Spleen (tissue), 11 donors: ENCODE results near the gene FRMD4B. TPM values are rescaled to one million over a fixed set of nuclear protein-coding genes. Genes with fewer than 3 reads are reported as not detected.
A peak's percentile ranks its signal among the peaks of the same experiment; 100 is the strongest.

ENCODE experiments used
- DNase-seq: peaks from one replicate; pipeline ENCODE4 v3.0.0-alpha.2; 2020
- H3K27ac ChIP-seq, 8 donors: fragments of 200-600 bp; sonication (generic) in 7 of 8; 1 replicate in 4 of 8; 2 replicates in 4 of 8; pipeline versions ENCODE4 v1.5.0 to v1.8.0; 2016 to 2021; ENCODE audit warnings: inconsistent platforms in 4 of 8, mild to moderate bottlenecking in 4 of 8, moderate library complexity in 1 of 8
- H3K27me3 ChIP-seq, 7 donors: fragments of 200-600 bp; sonication (generic) in 6 of 7; replicated peaks in 1 of 7; 1 replicate in 4 of 7; 2 replicates in 3 of 7; pipeline versions ENCODE4 v1.5.0 to v1.8.0; 2016 to 2021; ENCODE audit warnings: inconsistent platforms in 3 of 7, mild to moderate bottlenecking in 1 of 7
- H3K36me3 ChIP-seq, 6 donors: fragments of 200-600 bp; sonication (generic) in 5 of 6; 1 replicate in 4 of 6; 2 replicates in 2 of 6; pipeline versions ENCODE4 v1.5.0 to v1.8.0; 2016 to 2021; ENCODE audit warnings: inconsistent platforms in 2 of 6
- H3K4me1 ChIP-seq, 6 donors: fragments of 200-600 bp; sonication (generic) in 5 of 6; 1 replicate in 3 of 6; 2 replicates in 3 of 6; pipeline versions ENCODE4 v1.5.0 to v1.8.0; 2016 to 2021; ENCODE audit warnings: inconsistent platforms in 3 of 6
- H3K4me3 ChIP-seq, 8 donors: fragments of 200-600 bp; sonication (generic) in 7 of 8; 1 replicate in 4 of 8; 2 replicates in 4 of 8; pipeline versions ENCODE4 v1.5.0 to v1.8.0; 2016 to 2021; ENCODE audit warnings: inconsistent platforms in 4 of 8, mild to moderate bottlenecking in 4 of 8, moderate library complexity in 2 of 8
- H3K9me3 ChIP-seq, 8 donors: fragments of 200-600 bp; sonication (generic) in 7 of 8; 1 replicate in 4 of 8; 2 replicates in 4 of 8; pipeline versions ENCODE4 v1.5.0 to v1.8.0; 2016 to 2021; ENCODE audit warnings: inconsistent platforms in 4 of 8
- POLR2A ChIP-seq, 3 donors: fragments of 450-650 bp; IDR thresholded peaks; one replicate each; pipeline ENCODE4 v1.5.1; 2017; ENCODE audit warnings: antibody characterized with exemption in 3 of 3, mild to moderate bottlenecking in 1 of 3
- POLR2AphosphoS5 ChIP-seq, 3 donors: sonication (generic); formaldehyde crosslinking; IDR thresholded peaks; one replicate each; pipeline ENCODE4 v1.5.1; 2017; ENCODE audit warnings: antibody characterized with exemption in 3 of 3
- WGBS, 5 donors: extraction: QIAGEN DNeasy Blood & Tissue Kit in 3 of 5; methylation state at CpG; one replicate each; pipeline versions ENCODE4 v1.1.5 to v1.1.7; 2013 to 2018; 5-methylcytosine and 5-hydroxymethylcytosine counted together
- intact Hi-C: fragments of 100-400 bp; cut with DNase I; formaldehyde crosslinking; loops from one replicate; pipeline ENCODE4 v1.15.0; 2023; ENCODE audit warnings: low total_unique reads
- polyA plus RNA-seq, 3 donors: library from polyadenylated mRNA; stranded (reverse); fragments of 200-250 nt; gene quantifications; one replicate each; pipeline ENCODE4 v1.2.1, GENCODE V29; 2013
- total RNA-seq, 7 donors: library from RNA; depleted of rRNA in 3 of 7; stranded (reverse); fragments of >200 nt in 3 of 7; fragmentation: NEBNext Ultra II Directional in 4 of 7; extraction: Animal tissue kit (Norgen Biotek cat#: 25700) in 4 of 7; gene quantifications; one replicate each; pipeline versions ENCODE4 v1.1.0 to v1.2.1, GENCODE V29; 2016 to 2021
- TF ChIP-seq, protein P1 (sequence below), 11 experiments: fragments of 200-600 bp in 7 of 11; fragments of 450-650 bp in 4 of 11; sonication (generic) in 4 of 11; IDR thresholded peaks in 8 of 11; conservative IDR thresholded peaks in 3 of 11; 1 replicate in 7 of 11; 2 replicates in 4 of 11; pipeline versions ENCODE4 v1.4.0 to v1.8.0; 2016 to 2021; ENCODE audit warnings: antibody characterized with exemption in 11 of 11, inconsistent platforms in 4 of 11, mild to moderate bottlenecking in 1 of 11
- donor health status: healthy with polysubstance abuse.
- donor health status: DM: no; HTN: no; CAD: no; lungs with moderate emphysema.
- donor health status: DM: no; HTN: no; CAD: no.
- donor health status: Bipolar disorder and iron deficiency.
- donor health status: healthy.
- donor health status: DM: no; HTN: no; CAD: no.
- donor health status: DM: yes; HTN: yes; CAD: no.

FRMD4B gene
- total and polyA plus RNA-seq, 10 donors = 8.1 to 143 (median 112) TPM

DNA sequence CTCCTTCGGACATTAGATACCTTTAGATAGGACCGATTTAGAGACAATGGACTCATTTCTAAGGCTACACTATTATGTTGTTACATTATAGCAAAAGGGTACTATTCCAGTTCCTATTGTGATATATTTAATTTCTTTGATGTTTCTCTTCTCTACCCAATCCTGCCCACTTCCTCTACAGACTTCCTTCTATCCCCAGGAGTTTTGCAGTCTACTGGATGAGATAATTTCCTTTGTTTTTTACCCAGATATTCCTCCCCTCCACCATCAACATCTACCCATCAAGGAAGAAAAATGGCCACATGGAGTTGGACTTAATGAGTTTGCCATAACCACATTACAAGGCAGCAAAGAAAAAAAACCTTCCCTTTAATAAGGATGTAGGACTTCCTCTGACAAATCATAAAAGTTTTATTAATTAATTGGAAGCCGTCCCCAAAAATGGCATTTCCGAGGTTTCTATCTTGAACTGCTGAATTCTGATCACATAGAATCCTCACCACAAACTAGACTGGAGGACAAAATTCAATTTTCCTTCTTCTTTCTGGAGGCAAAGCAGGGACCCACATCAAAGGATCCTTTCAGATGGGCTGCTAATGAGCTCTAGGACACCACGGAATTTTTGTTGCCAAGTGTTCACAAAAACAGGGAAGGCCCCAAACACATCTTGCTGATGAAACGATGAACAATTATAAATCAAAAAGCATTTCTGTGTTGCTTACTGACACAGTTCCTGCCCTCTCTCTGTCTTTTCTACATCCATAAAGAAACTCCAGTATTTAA, 33.4 kb downstream of the FRMD4B start:
- no peaks in the 10 kb centered on the region for H3K36me3 ChIP-seq
- WGBS, 5 donors = 27 to 50% (median 32%) methylated on average over 6 of the region's 6 CpGs
- TF ChIP-seq POLR2A (IDR thresholded peaks at IDR 0.05) = no peak
- TF ChIP-seq, protein P1, sequence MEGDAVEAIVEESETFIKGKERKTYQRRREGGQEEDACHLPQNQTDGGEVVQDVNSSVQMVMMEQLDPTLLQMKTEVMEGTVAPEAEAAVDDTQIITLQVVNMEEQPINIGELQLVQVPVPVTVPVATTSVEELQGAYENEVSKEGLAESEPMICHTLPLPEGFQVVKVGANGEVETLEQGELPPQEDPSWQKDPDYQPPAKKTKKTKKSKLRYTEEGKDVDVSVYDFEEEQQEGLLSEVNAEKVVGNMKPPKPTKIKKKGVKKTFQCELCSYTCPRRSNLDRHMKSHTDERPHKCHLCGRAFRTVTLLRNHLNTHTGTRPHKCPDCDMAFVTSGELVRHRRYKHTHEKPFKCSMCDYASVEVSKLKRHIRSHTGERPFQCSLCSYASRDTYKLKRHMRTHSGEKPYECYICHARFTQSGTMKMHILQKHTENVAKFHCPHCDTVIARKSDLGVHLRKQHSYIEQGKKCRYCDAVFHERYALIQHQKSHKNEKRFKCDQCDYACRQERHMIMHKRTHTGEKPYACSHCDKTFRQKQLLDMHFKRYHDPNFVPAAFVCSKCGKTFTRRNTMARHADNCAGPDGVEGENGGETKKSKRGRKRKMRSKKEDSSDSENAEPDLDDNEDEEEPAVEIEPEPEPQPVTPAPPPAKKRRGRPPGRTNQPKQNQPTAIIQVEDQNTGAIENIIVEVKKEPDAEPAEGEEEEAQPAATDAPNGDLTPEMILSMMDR (IDR thresholded peaks at IDR 0.05 in 8 of 11, conservative IDR thresholded peaks at IDR 0.05 in 3 of 11) = no peak
- TF ChIP-seq POLR2AphosphoS5 (IDR thresholded peaks at IDR 0.05) = no peak
- no peaks in the 10 kb centered on the region for H3K27me3 ChIP-seq
- peaks cover 0 to 49% (median 20%) of the 10 kb centered on the region in 6 donors for H3K4me1 ChIP-seq
- H3K27ac ChIP-seq = peak overlapping the region; percentile 36 to 77 (median 70)
- H3K4me3 ChIP-seq = peak overlapping the region; percentile 8 to 63 (median 32)
- DNase-seq = no peak
- intact Hi-C loops = no loop called here
- no peaks in the 10 kb centered on the region for H3K9me3 ChIP-seq

- H3K27me3 ChIP-seq = no peaks in the 10 kb centered on the region
- TF ChIP-seq POLR2A (IDR thresholded peaks at IDR 0.05) (no peak), POLR2AphosphoS5 (IDR thresholded peaks at IDR 0.05) (no peak)
- TF ChIP-seq, protein P1 (IDR thresholded peaks at IDR 0.05 in 8 of 11, conservative IDR thresholded peaks at IDR 0.05 in 3 of 11) = no peak
- 70 to 97% (median 91%) methylated on average over 4 of the region's 4 CpGs for WGBS, 5 donors
- H3K4me3 ChIP-seq = no peak overlapping the region
- peaks cover 0 to 16% (median 4%) of the 10 kb centered on the region in 8 donors for H3K9me3 ChIP-seq
- H3K4me1 ChIP-seq = peaks cover 0 to 51% (median 24%) of the 10 kb centered on the region in 6 donors
- intact Hi-C loops = no loop called here
- DNase-seq = no peak
- H3K27ac ChIP-seq = peak overlapping the region in 1 of 8 donors; percentile 27
- H3K36me3 ChIP-seq = no peaks in the 10 kb centered on the region
Observed at GRCh38 chr3:69343875-69344274, 42.0 kb downstream of the FRMD4B start.

- Histone ChIP-seq H3K27ac (peak overlapping the region in 5 of 8 donors; percentile 8 to 58 (median 35)), H3K27me3 (no peaks in the 10 kb centered on the region), H3K4me1 (peaks cover 0 to 56% (median 24%) of the 10 kb centered on the region in 6 donors), H3K9me3 (peaks cover 0 to 16% (median 4%) of the 10 kb centered on the region in 8 donors), H3K36me3 (no peaks in the 10 kb centered on the region), H3K4me3 (no peak overlapping the region)
- no peak for DNase-seq
- TF ChIP-seq, protein P1 (IDR thresholded peaks at IDR 0.05 in 8 of 11, conservative IDR thresholded peaks at IDR 0.05 in 3 of 11) = no peak
- no peak for TF ChIP-seq POLR2A (IDR thresholded peaks at IDR 0.05)
- peak in 1 of 3 donors; percentile 11 for TF ChIP-seq POLR2AphosphoS5 (IDR thresholded peaks at IDR 0.05)
- intact Hi-C loops = no loop called here
Observed at GRCh38 chr3:69342074-69342473, 43.8 kb downstream of the FRMD4B start.

DNA sequence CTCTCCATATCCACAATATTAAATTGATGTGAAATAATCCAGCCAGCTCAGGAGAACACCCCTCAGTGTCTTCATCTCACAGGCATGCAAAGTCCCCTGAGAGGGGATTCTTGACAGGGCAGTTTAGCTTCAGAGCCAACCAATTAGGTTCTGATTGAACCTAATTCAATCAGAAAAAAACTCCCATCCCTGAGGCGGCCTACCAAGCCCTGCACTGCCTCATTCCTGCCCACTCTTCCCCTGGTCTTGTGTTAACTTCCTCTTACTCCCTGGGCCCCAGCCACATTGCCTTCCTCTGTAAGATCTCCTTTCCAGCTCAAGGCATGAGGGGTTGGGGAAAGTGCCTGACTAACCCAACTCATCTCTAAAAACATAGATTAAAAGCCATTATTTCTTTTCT, 46.1 kb downstream of the FRMD4B start:
- peak in 1 of 3 donors; percentile 57 for TF ChIP-seq POLR2AphosphoS5 (IDR thresholded peaks at IDR 0.05)
- TF ChIP-seq POLR2A (IDR thresholded peaks at IDR 0.05) = no peak
- Histone ChIP-seq H3K4me3 (no peak overlapping the region), H3K4me1 (peaks cover 0 to 56% (median 24%) of the 10 kb centered on the region in 6 donors), H3K27me3 (no peaks in the 10 kb centered on the region), H3K9me3 (peaks cover 0 to 3% (median under 1%) of the 10 kb centered on the region in 8 donors), H3K36me3 (no peaks in the 10 kb centered on the region), H3K27ac (peak overlapping the region in 5 of 8 donors; percentile 41 to 73 (median 64))
- DNase-seq = no peak
- intact Hi-C loops = no loop called here
- 28 to 52% (median 44%) methylated on average over 1 of the region's 1 CpG for WGBS, 5 donors
